ENCODE data around the gene HYI. TPM values are rescaled to one million over a fixed set of nuclear protein-coding genes. Genes with fewer than 3 reads are reported as not detected.
"Not testable (repeated sequence)": the region's sequence is repeated elsewhere in the genome, so short reads cannot be mapped to it uniquely, and the experiment has no call there.

The HYI gene
- total and polyA plus RNA-seq, 2 experiments from 2014 or later: 15.5 to 65.2 TPM

DNA sequence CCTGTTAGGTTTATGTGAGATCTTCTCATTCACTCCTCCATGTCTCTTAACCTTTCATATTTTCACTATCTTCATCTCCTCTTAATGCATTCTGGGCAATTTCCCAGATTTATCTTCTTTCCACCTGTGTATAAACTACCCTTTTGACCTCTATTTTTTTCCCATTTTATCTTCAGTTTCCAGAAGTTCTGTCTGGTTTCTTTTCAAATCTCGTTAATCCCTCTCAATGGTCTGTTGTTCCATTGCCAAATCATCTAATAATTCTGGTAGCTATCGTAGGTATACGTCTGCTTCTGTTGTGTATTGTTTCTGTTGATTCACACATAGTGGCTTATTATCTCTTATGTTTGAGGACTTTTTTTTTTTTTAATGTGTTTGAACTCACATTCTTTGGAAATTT, 25.7 kb upstream of the HYI start:
- no peaks in the 10 kb centered on the region for H3K36me3 ChIP-seq
- TF ChIP-seq, protein P1, sequence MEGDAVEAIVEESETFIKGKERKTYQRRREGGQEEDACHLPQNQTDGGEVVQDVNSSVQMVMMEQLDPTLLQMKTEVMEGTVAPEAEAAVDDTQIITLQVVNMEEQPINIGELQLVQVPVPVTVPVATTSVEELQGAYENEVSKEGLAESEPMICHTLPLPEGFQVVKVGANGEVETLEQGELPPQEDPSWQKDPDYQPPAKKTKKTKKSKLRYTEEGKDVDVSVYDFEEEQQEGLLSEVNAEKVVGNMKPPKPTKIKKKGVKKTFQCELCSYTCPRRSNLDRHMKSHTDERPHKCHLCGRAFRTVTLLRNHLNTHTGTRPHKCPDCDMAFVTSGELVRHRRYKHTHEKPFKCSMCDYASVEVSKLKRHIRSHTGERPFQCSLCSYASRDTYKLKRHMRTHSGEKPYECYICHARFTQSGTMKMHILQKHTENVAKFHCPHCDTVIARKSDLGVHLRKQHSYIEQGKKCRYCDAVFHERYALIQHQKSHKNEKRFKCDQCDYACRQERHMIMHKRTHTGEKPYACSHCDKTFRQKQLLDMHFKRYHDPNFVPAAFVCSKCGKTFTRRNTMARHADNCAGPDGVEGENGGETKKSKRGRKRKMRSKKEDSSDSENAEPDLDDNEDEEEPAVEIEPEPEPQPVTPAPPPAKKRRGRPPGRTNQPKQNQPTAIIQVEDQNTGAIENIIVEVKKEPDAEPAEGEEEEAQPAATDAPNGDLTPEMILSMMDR (IDR thresholded peaks at IDR 0.05; ENCODE audit: low read depth, low read length): no peak

DNA sequence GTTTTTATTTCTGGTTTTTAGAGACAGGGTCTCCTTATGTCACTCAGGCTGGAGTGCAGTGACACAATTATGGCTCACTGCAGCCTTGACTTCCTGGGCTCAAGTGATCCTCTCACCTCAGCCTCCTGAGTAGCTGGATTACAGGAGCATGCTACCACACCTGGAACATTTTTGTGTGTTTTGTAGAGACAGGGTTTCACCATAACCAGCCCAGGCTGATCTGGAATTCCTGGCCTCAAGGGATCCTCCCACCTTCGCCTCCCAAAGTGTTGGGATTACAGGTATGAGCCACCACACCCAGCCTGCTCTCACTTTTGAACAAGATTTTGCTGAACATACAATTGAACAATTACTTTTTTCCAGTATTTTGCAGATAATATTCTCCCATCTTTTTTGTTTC, 24.0 kb upstream of the HYI start:
- Histone ChIP-seq H3K27me3 (no peaks in the 10 kb centered on the region), H3K4me1 (ENCODE audit: low read depth) (no peaks in the 10 kb centered on the region), H3K27ac (no peak overlapping the region), H3K9me3 (ENCODE audit: low read depth) (no peaks in the 10 kb centered on the region), H3K36me3 (no peaks in the 10 kb centered on the region), H3K4me3 (no peak overlapping the region)
- TF ChIP-seq, protein P1 (IDR thresholded peaks at IDR 0.05; ENCODE audit: low read depth, low read length): no peak
- DNase-seq (ENCODE audit: low read depth in 1 of 2, low spot score in 1 of 2): no peak

More for the DNA sequence above, 25.7 kb upstream of the HYI start:
- Histone ChIP-seq H3K27me3 (no peaks in the 10 kb centered on the region), H3K4me3 (no peak overlapping the region), H3K4me1 (ENCODE audit: low read depth) (no peaks in the 10 kb centered on the region), H3K27ac (no peak overlapping the region), H3K9me3 (ENCODE audit: low read depth) (no peaks in the 10 kb centered on the region)
- DNase-seq (ENCODE audit: low read depth in 1 of 2, low spot score in 1 of 2): no peak

DNA sequence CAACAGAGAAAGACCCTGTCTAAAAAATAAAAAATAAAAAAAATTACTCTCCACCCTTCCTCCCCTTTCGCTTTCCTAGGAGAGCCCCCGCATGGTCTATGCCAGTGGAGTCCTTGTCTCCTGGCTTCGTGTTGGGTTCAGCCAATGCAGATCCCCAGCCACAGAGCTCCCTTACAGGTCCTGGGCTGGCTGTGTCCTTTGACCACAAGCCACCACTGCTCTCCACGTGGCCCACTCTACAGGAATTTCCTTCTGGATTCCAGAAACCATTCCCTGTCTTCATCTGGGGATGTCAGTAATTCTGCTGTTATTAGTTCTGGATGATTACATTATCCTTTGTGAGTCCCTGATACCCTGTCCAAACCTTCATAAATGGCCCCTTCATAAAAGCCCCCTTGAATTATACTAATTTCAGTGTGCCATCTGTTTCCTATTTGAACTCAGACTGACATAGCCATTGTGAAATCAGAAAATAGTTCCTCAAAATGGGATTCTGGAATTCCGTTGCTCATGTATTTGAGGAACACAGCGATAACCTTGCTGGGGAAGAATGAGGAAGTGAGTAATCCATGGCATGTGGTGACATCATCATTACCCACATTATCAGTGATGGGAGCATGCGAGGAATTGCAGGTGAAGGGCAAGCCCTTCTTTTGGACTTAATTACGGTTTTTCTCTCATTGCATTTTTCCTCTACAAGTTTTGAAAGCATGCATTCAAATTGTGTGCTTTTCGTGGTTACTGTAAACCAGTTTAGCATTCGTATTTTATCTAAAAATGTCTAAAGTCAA, 22.1 kb upstream of the HYI start:
- not testable (repeated sequence) for H3K9me3 ChIP-seq (ENCODE audit: low read depth); H3K4me3 ChIP-seq; H3K27me3 ChIP-seq; H3K36me3 ChIP-seq; H3K4me1 ChIP-seq (ENCODE audit: low read depth); H3K27ac ChIP-seq
- DNase-seq (ENCODE audit: low read depth in 1 of 2, low spot score in 1 of 2): peak in 1 of 2 donors; percentile 68

DNA sequence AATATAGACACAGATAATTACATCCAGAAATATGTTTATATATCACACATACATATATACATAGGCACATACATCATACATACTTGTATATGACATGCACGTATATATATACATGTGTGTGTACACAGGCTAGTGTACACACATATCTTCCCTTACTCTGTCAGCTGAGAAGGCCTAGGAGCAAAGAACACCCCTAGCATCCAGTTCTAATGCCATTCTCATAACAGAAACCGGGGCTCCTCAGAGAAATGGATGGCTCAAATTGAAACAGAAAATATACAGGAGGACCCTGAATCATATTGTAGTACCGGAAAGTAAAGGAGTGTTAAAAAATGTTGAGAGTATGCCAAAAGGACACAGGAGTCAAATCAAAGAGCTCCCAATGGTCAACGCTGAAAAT, 19.7 kb upstream of the HYI start:
- H3K27me3 ChIP-seq: no peaks in the 10 kb centered on the region
- no peaks in the 10 kb centered on the region for H3K4me1 ChIP-seq (ENCODE audit: low read depth)
- no peak for DNase-seq (ENCODE audit: low read depth in 1 of 2, low spot score in 1 of 2)
- no peaks in the 10 kb centered on the region for H3K9me3 ChIP-seq (ENCODE audit: low read depth)
- no peak overlapping the region for H3K4me3 ChIP-seq
- TF ChIP-seq, protein P1 (IDR thresholded peaks at IDR 0.05; ENCODE audit: low read depth, low read length): no peak
- no peak overlapping the region for H3K27ac ChIP-seq
- no peaks in the 10 kb centered on the region for H3K36me3 ChIP-seq

DNA sequence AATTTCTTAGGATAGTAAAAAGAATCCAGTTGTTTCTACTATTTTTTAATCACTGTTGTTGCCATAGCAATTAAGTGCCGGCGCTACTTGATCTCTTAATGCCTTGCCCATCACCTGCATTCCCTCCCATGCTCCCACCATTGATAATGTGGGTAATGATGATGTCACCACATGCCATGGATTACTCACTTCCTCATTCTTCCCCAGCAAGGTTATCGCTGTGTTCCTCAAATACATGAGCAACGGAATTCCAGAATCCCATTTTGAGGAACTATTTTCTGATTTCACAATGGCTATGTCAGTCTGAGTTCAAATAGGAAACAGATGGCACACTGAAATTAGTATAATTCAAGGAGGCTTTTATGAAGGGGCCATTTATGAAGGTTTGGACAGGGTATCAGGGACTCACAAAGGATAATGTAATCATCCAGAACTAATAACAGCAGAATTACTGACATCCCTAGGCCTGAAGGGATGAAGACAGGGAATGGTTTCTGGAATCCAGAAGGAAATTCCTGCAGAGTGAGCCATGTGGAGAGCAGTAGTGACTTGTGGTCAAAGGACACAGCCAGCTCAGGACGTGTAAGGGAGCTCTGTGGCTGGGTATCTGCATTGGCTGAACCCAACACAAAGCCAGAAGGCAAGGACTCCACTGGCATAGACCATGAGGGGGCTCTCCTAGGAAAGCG, 18.9 kb upstream of the HYI start:
- DNase-seq (ENCODE audit: low read depth in 1 of 2, low spot score in 1 of 2): peak in 1 of 2 donors; percentile 91
- H3K27ac ChIP-seq; H3K36me3 ChIP-seq; H3K27me3 ChIP-seq; H3K9me3 ChIP-seq (ENCODE audit: low read depth); H3K4me1 ChIP-seq (ENCODE audit: low read depth); H3K4me3 ChIP-seq: not testable (repeated sequence)

GRCh38 chr1:43472087-43472462, 18.3 kb upstream of the HYI start:
- no peak for DNase-seq (ENCODE audit: low read depth in 1 of 2, low spot score in 1 of 2)
- Histone ChIP-seq H3K4me1 (ENCODE audit: low read depth) (no peaks in the 10 kb centered on the region), H3K36me3 (no peaks in the 10 kb centered on the region), H3K27me3 (no peaks in the 10 kb centered on the region), H3K27ac (no peak overlapping the region), H3K9me3 (ENCODE audit: low read depth) (no peaks in the 10 kb centered on the region), H3K4me3 (no peak overlapping the region)
- TF ChIP-seq, protein P1 (IDR thresholded peaks at IDR 0.05; ENCODE audit: low read depth, low read length): no peak

Measured in cardiac muscle cell (in vitro differentiated cells and primary cell).